KOPT-K1 (cell line): ENCODE results near the gene ACADL.
A peak's percentile ranks its signal among the peaks of the same experiment; 100 is the strongest.
"Not testable (repeated sequence)": the region's sequence is repeated elsewhere in the genome, so short reads cannot be mapped to it uniquely, and the experiment has no call there.

Experiments used
- H3K27ac ChIP-seq: fragments of 200-600 bp; sonication (generic); 2 replicates; pipeline ENCODE4 v1.5.1; 2016; ENCODE audit warnings: antibody characterized with exemption, mild to moderate bottlenecking, low read depth, low read length; ENCODE audit not compliant: poor library complexity, severe bottlenecking
- H3K36me3 ChIP-seq: fragments of 200-600 bp; sonication (generic); 2 replicates; pipeline ENCODE4 v1.5.1; 2017; ENCODE audit warnings: antibody characterized with exemption, mild to moderate bottlenecking, low read length, moderate library complexity; ENCODE audit not compliant: insufficient read depth
- H3K9me3 ChIP-seq: fragments of 200-600 bp; sonication (generic); 2 replicates; pipeline ENCODE4 v1.5.1; 2017; ENCODE audit warnings: antibody characterized with exemption, low read length, mild to moderate bottlenecking; ENCODE audit not compliant: insufficient read depth, poor library complexity, severe bottlenecking

ACADL gene

GRCh38 chr2:210188755-210189154 is 36.5 kb downstream of the ACADL start:
- Histone ChIP-seq H3K27ac (no peak overlapping the region), H3K36me3 (no peaks in the 10 kb centered on the region), H3K9me3 (peaks cover 19% of the 10 kb centered on the region)

- Histone ChIP-seq H3K9me3 (peaks cover 24% of the 10 kb centered on the region), H3K36me3 (no peaks in the 10 kb centered on the region), H3K27ac (no peak overlapping the region)
Measured at GRCh38 chr2:210188190-210188589, 37.1 kb downstream of the ACADL start.

GRCh38 chr2:210183936-210184335 is 41.3 kb downstream of the ACADL start:
- peaks cover 24% of the 10 kb centered on the region for H3K9me3 ChIP-seq
- not testable (repeated sequence) for H3K27ac ChIP-seq

GRCh38 chr2:210181606-210182088 is 43.6 kb downstream of the ACADL start:
- not testable (repeated sequence) for H3K36me3 ChIP-seq
- H3K27ac ChIP-seq, result peak overlapping the region; percentile 43
- H3K9me3 ChIP-seq, result peaks cover 24% of the 10 kb centered on the region

More at GRCh38 chr2:210183936-210184335, 41.3 kb downstream of the ACADL start:
- not testable (repeated sequence) for H3K36me3 ChIP-seq

- not testable (repeated sequence) for H3K27ac ChIP-seq, H3K36me3 ChIP-seq
- H3K9me3 ChIP-seq, result peaks cover 24% of the 10 kb centered on the region
Measured at GRCh38 chr2:210181033-210181605, 44.1 kb downstream of the ACADL start.

- H3K9me3 ChIP-seq, result peaks cover 22% of the 10 kb centered on the region
- no peak overlapping the region for H3K27ac ChIP-seq
Measured at GRCh38 chr2:210180477-210180876, 44.8 kb downstream of the ACADL start.

GRCh38 chr2:210179351-210179990 is 45.8 kb downstream of the ACADL start:
- Histone ChIP-seq H3K9me3 (peaks cover 12% of the 10 kb centered on the region), H3K27ac (no peak overlapping the region)

More at GRCh38 chr2:210180477-210180876, 44.8 kb downstream of the ACADL start:
- no peaks in the 10 kb centered on the region for H3K36me3 ChIP-seq

GRCh38 chr2:210177769-210178168 is 47.5 kb downstream of the ACADL start:
- Histone ChIP-seq H3K36me3 (no peaks in the 10 kb centered on the region), H3K9me3 (no peaks in the 10 kb centered on the region), H3K27ac (no peak overlapping the region)

More at GRCh38 chr2:210179351-210179990, 45.8 kb downstream of the ACADL start:
- no peaks in the 10 kb centered on the region for H3K36me3 ChIP-seq

- not testable (repeated sequence) for H3K9me3 ChIP-seq, H3K27ac ChIP-seq
Measured at GRCh38 chr2:210177115-210177514, 48.1 kb downstream of the ACADL start.

GRCh38 chr2:210174086-210174485 is 51.2 kb downstream of the ACADL start:
- H3K36me3 ChIP-seq, result no peaks in the 10 kb centered on the region
- no peak overlapping the region for H3K27ac ChIP-seq
- H3K9me3 ChIP-seq, result no peaks in the 10 kb centered on the region

More at GRCh38 chr2:210177115-210177514, 48.1 kb downstream of the ACADL start:
- H3K36me3 ChIP-seq, result not testable (repeated sequence)

- H3K36me3 ChIP-seq, result no peaks in the 10 kb centered on the region
- peak overlapping the region; percentile 60 for H3K27ac ChIP-seq
- H3K9me3 ChIP-seq, result no peaks in the 10 kb centered on the region
Measured at GRCh38 chr2:210172219-210172575, 53.0 kb downstream of the ACADL start.

GRCh38 chr2:210171309-210172218 is 53.7 kb downstream of the ACADL start, which contains the start of gene KANSL1L:
TSS of gene KANSL1L (minus strand) at chr2:210171409. CDS start at chr2:210154582, 16,827 bp downstream.
- no peaks in the 10 kb centered on the region for H3K9me3 ChIP-seq

GRCh38 chr2:210170446-210171303 is 54.6 kb downstream of the ACADL start:
- H3K27ac ChIP-seq, result peak overlapping the region; percentile 95
- no peaks in the 10 kb centered on the region for H3K36me3 ChIP-seq
- H3K9me3 ChIP-seq, result no peaks in the 10 kb centered on the region

More at GRCh38 chr2:210171309-210172218, 53.7 kb downstream of the ACADL start, which contains the start of gene KANSL1L:
- Histone ChIP-seq H3K27ac (peak within 1 kb of the TSS; percentile 95), H3K36me3 (no peaks in the 10 kb centered on the region)

GRCh38 chr2:210170196-210170445 is 55.1 kb downstream of the ACADL start:
- Histone ChIP-seq H3K9me3 (no peaks in the 10 kb centered on the region), H3K36me3 (no peaks in the 10 kb centered on the region), H3K27ac (peak overlapping the region; percentile 95)
